A549 (cell line): ENCODE data around the gene COMT. TPM values are rescaled to one million over a fixed set of nuclear protein-coding genes. Genes with fewer than 3 reads are reported as not detected.

Source experiments
- ATAC-seq, 2 experiments: fragments of 200-7000 bp in 1 of 2; fragments of >200 bp in 1 of 2; cut with Nextera tagmentation in 1 of 2; cut with Tn5 transposase in 1 of 2; 3 replicates each; pipeline versions ENCODE4 v1.8.0 to v1.9.1; 2018 to 2020; ENCODE audit warnings: mild to moderate bottlenecking in 1 of 2, moderate library complexity in 1 of 2
- CTCF ChIA-PET: fragments of 300-600 bp; sonication (Branson Sonifier 250); formaldehyde crosslinking; extraction: SDS; loops from one replicate; lab custom pipeline; 2021; ENCODE audit warnings: antibody characterized with exemption, inconsistent platforms; lab: Yijun Ruan, JAX
- POLR2A ChIA-PET: fragments of 350-600 bp; formaldehyde crosslinking; extraction: SDS; loops from one replicate; lab custom pipeline; 2021; ENCODE audit warnings: antibody characterized with exemption, inconsistent platforms; lab: Yijun Ruan, JAX
- DNase-seq, 2 experiments: peaks; one replicate each; pipeline versions ENCODE4 v3.0.0 to v3.0.0-alpha.2; 2011 to 2016; ENCODE audit warnings: low read depth in 1 of 2, low spot score in 1 of 2
- FAIRE-seq: peaks from 2 replicates; lab custom pipeline; 2011; peaks lifted over from hg19 to GRCh38; lab: Jason Lieb, UNC
- H3K27ac ChIP-seq, 2 experiments: fragments of >200 bp; sonication (Bioruptor Twin); formaldehyde crosslinking; 3 replicates each; pipeline ENCODE4 v1.5.1; 2016 to 2017
- H3K4me1 ChIP-seq: fragments of >200 bp; sonication (Bioruptor Twin); formaldehyde crosslinking; 3 replicates; pipeline ENCODE4 v1.6.1; 2016
- H3K4me2 ChIP-seq: fragments of >200 bp; sonication (Bioruptor Twin); formaldehyde crosslinking; 3 replicates; pipeline ENCODE4 v1.6.1; 2016
- H3K4me3 ChIP-seq: fragments of >200 bp; sonication (Bioruptor Twin); formaldehyde crosslinking; 3 replicates; pipeline ENCODE4 v1.5.1; 2016
- H3K9me3 ChIP-seq: fragments of >200 bp; sonication (Bioruptor Twin); formaldehyde crosslinking; 3 replicates; pipeline ENCODE4 v1.6.1; 2016
- ATOH8 ChIP-seq: fragments of 250-450 bp; sonication (Bioruptor Pico); IDR thresholded peaks from 2 replicates; pipeline ENCODE4 v1.5.0; 2020; ENCODE audit warnings: low read depth, mild to moderate bottlenecking, moderate library complexity
- BCL3 ChIP-seq: fragments of >200 bp; sonication (Bioruptor Twin); formaldehyde crosslinking; IDR thresholded peaks from 3 replicates; pipeline ENCODE4 v1.6.1; 2016
- CHD4 ChIP-seq: fragments of 200-600 bp; sonication (generic); IDR thresholded peaks from 2 replicates; pipeline ENCODE4 v1.6.1; 2016; ENCODE audit warnings: antibody characterized with exemption, mild to moderate bottlenecking, borderline replicate concordance
- CTCF ChIP-seq: fragments of >200 bp; sonication (Bioruptor Twin); formaldehyde crosslinking; IDR thresholded peaks from 3 replicates; pipeline ENCODE4 v1.5.1; 2016
- EHMT2 ChIP-seq: fragments of 200-600 bp; sonication (generic); IDR thresholded peaks from 2 replicates; pipeline ENCODE4 v1.6.1; 2016; ENCODE audit warnings: antibody characterized with exemption, low read depth, mild to moderate bottlenecking, moderate library complexity
- ESRRA ChIP-seq: fragments of 150-350 bp; IDR thresholded peaks from 2 replicates; pipeline ENCODE4 v1.6.1; 2014; ENCODE audit warnings: mild to moderate bottlenecking, low read length, borderline replicate concordance
- HDAC2 ChIP-seq: fragments of 200-600 bp; sonication (generic); IDR thresholded peaks from 2 replicates; pipeline ENCODE4 v1.6.1; 2016
- HEYL ChIP-seq: fragments of 250-450 bp; sonication (Bioruptor Pico); IDR thresholded peaks from 2 replicates; pipeline ENCODE4 v1.8.0; 2021; ENCODE audit warnings: mild to moderate bottlenecking, moderate library complexity
- HOXA7 ChIP-seq: fragments of 250-450 bp; sonication (Bioruptor Pico); IDR thresholded peaks from 2 replicates; pipeline ENCODE4 v1.5.0; 2020; ENCODE audit warnings: mild to moderate bottlenecking, moderate library complexity
- KDM1A ChIP-seq: fragments of 200-600 bp; sonication (generic); IDR thresholded peaks from 2 replicates; pipeline ENCODE4 v1.6.1; 2016; ENCODE audit warnings: low read depth, mild to moderate bottlenecking
- KDM5A ChIP-seq: fragments of 200-600 bp; sonication (generic); IDR thresholded peaks from 2 replicates; pipeline ENCODE4 v1.6.1; 2016; ENCODE audit warnings: antibody characterized with exemption, mild to moderate bottlenecking
- MAZ ChIP-seq: fragments of 150-350 bp; IDR thresholded peaks from 2 replicates; pipeline ENCODE4 v1.6.1; 2014; ENCODE audit warnings: antibody characterized with exemption, low read depth, low read length, borderline replicate concordance
- SMC3 ChIP-seq: fragments of >200 bp; sonication (Bioruptor Twin); formaldehyde crosslinking; IDR thresholded peaks from 3 replicates; pipeline ENCODE4 v1.6.1; 2018; ENCODE audit warnings: inconsistent platforms
- SREBF2 ChIP-seq: fragments of 450-650 bp; IDR thresholded peaks from 2 replicates; pipeline ENCODE4 v1.6.1; 2014; ENCODE audit warnings: mild to moderate bottlenecking, moderate library complexity
- USF2 ChIP-seq: fragments of 450-650 bp; IDR thresholded peaks from 2 replicates; pipeline ENCODE4 v1.6.1; 2014; ENCODE audit warnings: antibody characterized with exemption
- ZC3H11A ChIP-seq: fragments of 450-650 bp; IDR thresholded peaks from 2 replicates; pipeline ENCODE4 v1.6.1; 2014; ENCODE audit warnings: antibody characterized with exemption, mild to moderate bottlenecking
- ZFP36 ChIP-seq: fragments of 450-650 bp; IDR thresholded peaks from 2 replicates; pipeline ENCODE4 v1.6.1; 2014; ENCODE audit warnings: borderline replicate concordance; ENCODE audit not compliant: partially characterized antibody
- WGBS: methylation state at CpG from one replicate; pipeline ENCODE4 v1.1.6; 2017; ENCODE audit errors: missing lambda C conversion rate; 5-methylcytosine and 5-hydroxymethylcytosine counted together
- polyA plus RNA-seq, 4 experiments: library from polyadenylated mRNA; depleted of rRNA in 3 of 4; stranded (reverse); fragments of >200 nt; fragmentation: RNase III in 1 of 4; extraction: RNeasy Plus Mini Kit Qiagen cat#74134 plus additional on column Dnase treatment in 1 of 4; gene quantifications; 2 replicates in 3 of 4; 3 replicates in 1 of 4; pipeline ENCODE4 v1.2.3, GENCODE V29; 2011 to 2017

COMT gene
- polyA plus RNA-seq, 2 of the 4 experiments (the other 2 are of a cell fraction) = 72.3 to 125 TPM

- ATAC-seq = no peak
- Histone ChIP-seq H3K27ac (no peak overlapping the region), H3K4me3 (no peak overlapping the region), H3K9me3 (no peaks in the 10 kb centered on the region), H3K4me1 (0 out of 3 replicates have a peak, but pooled peaks cover 3% of the 10 kb centered on the region), H3K4me2 (no peak overlapping the region)
- FAIRE-seq = no peak
- CTCF ChIA-PET = interaction anchor here (0.6 to 5.8 kb wide), 6 partner anchors 30 to 814 kb away, joined by 3 to 89 read pairs (median 3); no protein-coding TSS in a partner anchor
- TF ChIP-seq KDM5A = no peak
- no peak for TF ChIP-seq MAZ
- no peak for TF ChIP-seq HOXA7 (CRISPR knock-in tag)
- no peak for TF ChIP-seq EHMT2
- TF ChIP-seq SREBF2 = no peak
- no peak for TF ChIP-seq USF2
- TF ChIP-seq BCL3 = no peak
- no peak for TF ChIP-seq SMC3
- 85% methylated on average over 18 of the region's 20 CpGs for WGBS
- no peak for DNase-seq
- POLR2A ChIA-PET = no interaction called here
Measured at GRCh38 chr22:20011123-20011992, 69.8 kb downstream of the COMT start.

GRCh38 chr22:20011993-20012740 is 70.6 kb downstream of the COMT start:
- CTCF ChIA-PET = interaction anchor here (1.1 to 5.8 kb wide), 7 partner anchors 10 to 49 kb away, joined by 3 to 89 read pairs (median 6); no protein-coding TSS in a partner anchor
- FAIRE-seq = no peak
- H3K9me3 ChIP-seq = no peaks in the 10 kb centered on the region
- no peak for ATAC-seq
- no peak overlapping the region for H3K4me3 ChIP-seq
- H3K4me1 ChIP-seq = peaks cover 4% of the 10 kb centered on the region; the same call in 1 of the 3 replicates
- no peak for DNase-seq
- POLR2A ChIA-PET = no interaction called here
- WGBS = 86% methylated on average over 2 of the region's 7 CpGs
- H3K27ac ChIP-seq = no peak overlapping the region
- H3K4me2 ChIP-seq = no peak overlapping the region
- no peak for TF ChIP-seq EHMT2
- TF ChIP-seq ZFP36 = no peak
- no peak for TF ChIP-seq ESRRA
- no peak for TF ChIP-seq ATOH8 (CRISPR knock-in tag)
- TF ChIP-seq HEYL (CRISPR knock-in tag) = no peak
- no peak for TF ChIP-seq KDM1A
- TF ChIP-seq BCL3 = no peak
- TF ChIP-seq, all 56 proteins: peak for 0

GRCh38 chr22:20012741-20013331 is 71.3 kb downstream of the COMT start:
- Histone ChIP-seq H3K4me1 (peaks cover 5% of the 10 kb centered on the region; the same call in 1 of the 3 replicates), H3K4me3 (no peak overlapping the region), H3K27ac (no peak overlapping the region), H3K4me2 (no peak overlapping the region), H3K9me3 (no peaks in the 10 kb centered on the region)
- WGBS = 90% methylated on average over 2 of the region's 10 CpGs
- no peak for ATAC-seq
- POLR2A ChIA-PET = interaction anchor here (1.1 kb wide), 1 partner anchor 44 kb away, joined by 3 read pairs; no protein-coding TSS in a partner anchor
- DNase-seq = no peak
- FAIRE-seq = no peak
- no peak for TF ChIP-seq ATOH8 (CRISPR knock-in tag)
- no peak for TF ChIP-seq CTCF
- no peak for TF ChIP-seq ZC3H11A
- TF ChIP-seq HOXA7 (CRISPR knock-in tag) = no peak
- no peak for TF ChIP-seq HDAC2
- TF ChIP-seq CHD4 = no peak
- CTCF ChIA-PET = interaction anchor here (1.0 to 5.8 kb wide), 16 partner anchors 11 to 72 kb away, joined by 3 to 89 read pairs (median 7); no protein-coding TSS in a partner anchor
